H9 (cell line): ENCODE results near the gene NEK5. TPM values are rescaled to one million over a fixed set of nuclear protein-coding genes. Genes with fewer than 3 reads are reported as not detected.
A peak's percentile ranks its signal among the peaks of the same experiment; 100 is the strongest.

Experiments used
- DNase-seq: peaks from one replicate; pipeline ENCODE4 v3.0.0-alpha.2; 2017
- H2AFZ ChIP-seq: one replicate; pipeline ENCODE4 v1.6.1; 2013; ENCODE audit warnings: mild to moderate bottlenecking, low read length, control low read depth, moderate library complexity
- H2AK5ac ChIP-seq: 2 replicates; pipeline ENCODE4 v1.6.1; 2013; ENCODE audit warnings: low read length, control low read depth, mixed read lengths; ENCODE audit not compliant: insufficient read length
- H2BK120ac ChIP-seq: one replicate; pipeline ENCODE4 v1.6.1; 2013; ENCODE audit warnings: low read depth, mild to moderate bottlenecking, low read length, control low read depth, inconsistent platforms; ENCODE audit not compliant: poor library complexity, severe bottlenecking
- H2BK12ac ChIP-seq: 2 replicates; pipeline ENCODE4 v1.6.1; 2013; ENCODE audit warnings: low read length, control low read depth, mixed read lengths, low read depth; ENCODE audit not compliant: insufficient read length
- H2BK15ac ChIP-seq: 2 replicates; pipeline ENCODE4 v1.6.1; 2013; ENCODE audit warnings: low read depth, low read length, control low read depth
- H2BK20ac ChIP-seq: one replicate; pipeline ENCODE4 v1.6.1; 2013; ENCODE audit warnings: low read depth, mild to moderate bottlenecking, low read length, control low read depth, inconsistent platforms; ENCODE audit not compliant: poor library complexity, severe bottlenecking
- H2BK5ac ChIP-seq: 2 replicates; pipeline ENCODE4 v1.6.1; 2013; ENCODE audit warnings: low read length, control low read depth, mixed read lengths; ENCODE audit not compliant: insufficient read length
- H3K14ac ChIP-seq: 2 replicates; pipeline ENCODE4 v1.6.1; 2013; ENCODE audit warnings: low read length, control low read depth; ENCODE audit not compliant: insufficient read depth
- H3K18ac ChIP-seq: 2 replicates; pipeline ENCODE4 v1.6.1; 2013; ENCODE audit warnings: low read depth, mild to moderate bottlenecking, mixed read lengths, low read length, control low read depth; ENCODE audit not compliant: insufficient read length
- H3K23ac ChIP-seq: 2 replicates; pipeline ENCODE4 v1.6.1; 2013; ENCODE audit warnings: low read length, control low read depth, mixed read lengths, low read depth; ENCODE audit not compliant: insufficient read length
- H3K23me2 ChIP-seq: 2 replicates; pipeline ENCODE4 v1.6.1; 2013; ENCODE audit warnings: low read depth, mild to moderate bottlenecking, mixed read lengths, low read length, control low read depth; ENCODE audit not compliant: insufficient read length, poor library complexity, severe bottlenecking
- H3K27ac ChIP-seq: 2 replicates; pipeline ENCODE4 v1.5.1; 2013; ENCODE audit warnings: low read length, control low read depth, mixed read lengths, low read depth; ENCODE audit not compliant: insufficient read length
- H3K27me3 ChIP-seq: 2 replicates; pipeline ENCODE4 v1.6.1; 2013; ENCODE audit warnings: low read length, control low read depth, inconsistent platforms; ENCODE audit not compliant: insufficient read depth
- H3K4ac ChIP-seq: 2 replicates; pipeline ENCODE4 v1.6.1; 2013; ENCODE audit warnings: low read depth, mild to moderate bottlenecking, control low read depth, inconsistent platforms, low read length, moderate library complexity
- H3K4me1 ChIP-seq: 2 replicates; pipeline ENCODE4 v1.6.1; 2013; ENCODE audit warnings: low read length, control low read depth, inconsistent platforms; ENCODE audit not compliant: insufficient read depth
- H3K4me2 ChIP-seq: 2 replicates; pipeline ENCODE4 v1.6.1; 2013; ENCODE audit warnings: low read length, control low read depth, mixed read lengths; ENCODE audit not compliant: insufficient read length, insufficient read depth
- H3K56ac ChIP-seq: 2 replicates; pipeline ENCODE4 v1.6.1; 2013; ENCODE audit warnings: low read depth, mild to moderate bottlenecking, mixed read lengths, low read length, control low read depth; ENCODE audit not compliant: insufficient read length
- H3K79me1 ChIP-seq: 2 replicates; pipeline ENCODE4 v1.6.1; 2013; ENCODE audit warnings: low read depth, mild to moderate bottlenecking, moderate library complexity, low read length, control low read depth, inconsistent platforms; ENCODE audit not compliant: insufficient read depth, poor library complexity, severe bottlenecking
- H3K79me2 ChIP-seq: 2 replicates; pipeline ENCODE4 v1.6.1; 2013; ENCODE audit warnings: low read length, control low read depth, inconsistent platforms; ENCODE audit not compliant: insufficient read depth
- H3K9ac ChIP-seq: 2 replicates; pipeline ENCODE4 v1.6.1; 2013; ENCODE audit warnings: low read length, control low read depth, mixed read lengths; ENCODE audit not compliant: insufficient read length; ENCODE audit errors: extremely low read depth
- H3K9me3 ChIP-seq: one replicate; pipeline ENCODE4 v1.6.1; 2013; ENCODE audit warnings: low read depth, low read length, inconsistent platforms; ENCODE audit not compliant: control insufficient read depth
- H3T11ph ChIP-seq: one replicate; pipeline ENCODE4 v1.6.1; 2013; ENCODE audit warnings: mild to moderate bottlenecking, low read length, control low read depth, inconsistent platforms
- H4K20me1 ChIP-seq: one replicate; pipeline ENCODE4 v1.6.1; 2013; ENCODE audit not compliant: control insufficient read depth, insufficient read length, insufficient read depth
- H4K5ac ChIP-seq: 2 replicates; pipeline ENCODE4 v1.6.1; 2013; ENCODE audit warnings: low read depth, mild to moderate bottlenecking, mixed read lengths, low read length, control low read depth; ENCODE audit not compliant: insufficient read length
- H4K8ac ChIP-seq: replicated peaks from 2 replicates; pipeline ENCODE4 v1.6.1; 2013; ENCODE audit warnings: low read length, control low read depth, mixed read lengths, low read depth; ENCODE audit not compliant: insufficient read length
- H4K91ac ChIP-seq: 2 replicates; pipeline ENCODE4 v1.6.1; 2013; ENCODE audit warnings: low read depth, mild to moderate bottlenecking, moderate library complexity, mixed read lengths, low read length, control low read depth; ENCODE audit not compliant: insufficient read length
- H3K27ac Mint-ChIP-seq, 3 experiments: 2 replicates in 2 of 3; 3 replicates in 1 of 3; pipeline ENCODE4 v1.8.0; 2020 to 2021; ENCODE audit warnings: mixed read lengths in 3 of 3, mild to moderate bottlenecking in 1 of 3, moderate library complexity in 1 of 3
- H3K27me3 Mint-ChIP-seq: 2 replicates; pipeline ENCODE4 v1.8.0; 2021; ENCODE audit warnings: low read depth, mild to moderate bottlenecking, moderate library complexity, mixed read lengths
- H3K36me3 Mint-ChIP-seq, 3 experiments: 2 replicates in 2 of 3; 3 replicates in 1 of 3; pipeline ENCODE4 v1.8.0; 2020 to 2021; ENCODE audit warnings: low read depth in 3 of 3, mixed read lengths in 3 of 3; ENCODE audit not compliant: insufficient read depth in 1 of 3
- H3K4me1 Mint-ChIP-seq, 2 experiments: 2 replicates each; pipeline ENCODE4 v1.8.0; 2020; ENCODE audit warnings: mixed read lengths in 2 of 2
- H3K4me3 Mint-ChIP-seq, 2 experiments: 2 replicates in 1 of 2; 3 replicates in 1 of 2; pipeline ENCODE4 v1.8.0; 2020 to 2021; ENCODE audit warnings: mild to moderate bottlenecking in 2 of 2, mixed read lengths in 2 of 2, moderate library complexity in 1 of 2
- H3K9me3 Mint-ChIP-seq, 2 experiments: 2 replicates in 1 of 2; 3 replicates in 1 of 2; pipeline ENCODE4 v1.8.0; 2020; ENCODE audit warnings: mild to moderate bottlenecking in 2 of 2, mixed read lengths in 2 of 2, moderate library complexity in 1 of 2
- CTCF ChIP-seq: fragments of 200-600 bp; sonication (generic); conservative IDR thresholded peaks from 3 replicates; pipeline ENCODE4 v1.8.0; 2021; ENCODE audit warnings: antibody characterized with exemption, mild to moderate bottlenecking
- WGBS: extraction: QIAGEN DNeasy Blood & Tissue Kit; methylation state at CpG from one replicate; pipeline ENCODE4 v1.1.7; 2013; ENCODE audit warnings: missing lambda C conversion rate, low lambda C conversion rate, mixed read lengths; ENCODE audit not compliant: insufficient read length; ENCODE audit errors: extremely low coverage; 5-methylcytosine and 5-hydroxymethylcytosine counted together
- total RNA-seq: library from RNA; stranded (reverse); gene quantifications from 2 replicates; pipeline ENCODE4 v1.2.1, GENCODE V29; 2021

Gene NEK5
- total RNA-seq, 1 experiment from 2014 or later, result 0.26 TPM

GRCh38 chr13:51995677-51996551 lies 133.0 kb downstream of the NEK5 start:
- DNase-seq, result no peak
- no CpG with 5 or more reads among the region's 9 CpGs for WGBS
- H2AFZ ChIP-seq, result no peak overlapping the region

More at GRCh38 chr13:51995677-51996551, 133.0 kb downstream of the NEK5 start:
- Histone ChIP-seq H3K4me1 (peaks cover 8% of the 10 kb centered on the region; the same call in 1 of the 2 replicates), H2BK20ac (no peak overlapping the region), H3K4ac (no peak overlapping the region), H4K20me1 (no peaks in the 10 kb centered on the region), H3K56ac (no peak overlapping the region), H2BK12ac (no peak overlapping the region), H2BK5ac (no peak overlapping the region), H3T11ph (no peak overlapping the region), H3K9ac (no peak overlapping the region), H4K5ac (no peak overlapping the region), H3K23me2 (no peaks in the 10 kb centered on the region), H3K27ac (no peak overlapping the region), H3K23ac (no peak overlapping the region), H3K79me2 (no peaks in the 10 kb centered on the region), H2BK120ac (no peak overlapping the region), H4K8ac (no peak overlapping the region), H2BK15ac (no peak overlapping the region), H3K18ac (no peak overlapping the region), H3K79me1 (no peaks in the 10 kb centered on the region), H3K9me3 (no peaks in the 10 kb centered on the region), H3K4me2 (no peak overlapping the region), H4K91ac (no peak overlapping the region), H2AK5ac (no peak overlapping the region), H3K27me3 (no peaks in the 10 kb centered on the region), H3K14ac (no peak overlapping the region)
- Mint-ChIP-seq H3K27ac (peak overlapping the region in 1 of 3 experiments; percentile 54; a peak in 1 of 7 replicates), H3K27me3 (peaks cover 1% of the 10 kb centered on the region; the same call in 1 of the 2 replicates), H3K36me3 (no peaks in the 10 kb centered on the region; a peak in 1 of 7 replicates), H3K9me3 (no peaks in the 10 kb centered on the region), H3K4me3 (no peak overlapping the region), H3K4me1 (peaks cover 45 to 52% of the 10 kb centered on the region in 2 experiments)
- TF ChIP-seq CTCF, result no peak; the same call in 2 of the 3 replicates
